ENCODE data around the gene ALS2CL. TPM values are rescaled to one million over a fixed set of nuclear protein-coding genes. Genes with fewer than 3 reads are reported as not detected.

Gene ALS2CL
- total RNA-seq, 1 experiment from 2014 or later = 39.6 TPM

DNA sequence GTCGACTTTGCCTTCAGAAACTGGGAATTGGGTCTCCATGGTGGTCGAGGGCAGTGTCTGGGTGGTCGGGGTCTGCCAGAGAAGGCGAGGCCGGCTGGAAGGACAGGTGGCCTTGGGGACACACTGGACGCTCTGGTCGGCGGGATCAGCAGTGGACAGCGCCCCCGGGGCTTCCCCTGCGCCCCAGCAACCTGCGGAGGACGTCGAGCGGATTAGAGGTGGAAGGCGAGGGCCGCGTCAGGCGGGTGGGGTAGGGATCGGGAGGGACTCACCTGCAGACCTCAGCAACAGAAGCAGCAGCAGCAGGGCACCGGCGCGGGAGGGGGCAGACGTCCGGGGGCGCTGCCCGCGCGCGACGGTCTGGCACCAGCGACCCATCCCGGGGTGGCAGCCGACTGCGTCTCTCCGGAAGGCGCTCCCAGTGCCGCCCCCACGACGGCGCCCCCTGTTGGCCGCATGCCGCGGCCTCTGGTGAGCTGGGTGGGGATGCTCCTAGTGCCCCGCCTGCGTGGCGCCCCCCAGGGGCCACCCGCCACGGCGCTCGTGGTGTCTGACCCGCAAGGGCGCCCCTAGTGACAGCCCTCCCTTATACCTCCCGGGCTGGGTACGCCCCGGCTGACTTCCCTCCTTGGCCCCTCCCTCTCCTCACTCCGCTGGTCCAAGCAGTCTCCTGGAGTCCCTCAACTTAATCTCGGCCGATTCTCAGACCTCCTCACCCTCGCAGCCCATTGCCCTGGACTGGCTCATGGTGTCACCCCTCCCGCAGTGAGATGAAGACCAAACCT lies 24.2 kb upstream of the ALS2CL start, which contains the start of gene PRSS50:
Gene PRSS50 (minus strand): TSS at position 423 of the 785 bp plus-strand sequence. CDS start 45 bp downstream, at position 378.
- Mint-ChIP-seq H3K36me3 (ENCODE audit: insufficient read depth, unreplicated experiment) (no peaks in the 10 kb centered on the region), H3K9me3 (ENCODE audit: low read depth, unreplicated experiment) (no peaks in the 10 kb centered on the region), H3K4me1 (ENCODE audit: low read depth, unreplicated experiment) (no peaks in the 10 kb centered on the region), H3K27ac (ENCODE audit: unreplicated experiment) (no peak within 1 kb of the TSS), H3K4me3 (ENCODE audit: low read depth, unreplicated experiment) (no peak within 1 kb of the TSS), H3K27me3 (ENCODE audit: unreplicated experiment) (peaks cover 13% of the 10 kb centered on the region)
- intact Hi-C loops (cut with micrococcal nuclease; ENCODE audit: unreplicated experiment) = no loop called here
- TF ChIP-seq, protein P1, sequence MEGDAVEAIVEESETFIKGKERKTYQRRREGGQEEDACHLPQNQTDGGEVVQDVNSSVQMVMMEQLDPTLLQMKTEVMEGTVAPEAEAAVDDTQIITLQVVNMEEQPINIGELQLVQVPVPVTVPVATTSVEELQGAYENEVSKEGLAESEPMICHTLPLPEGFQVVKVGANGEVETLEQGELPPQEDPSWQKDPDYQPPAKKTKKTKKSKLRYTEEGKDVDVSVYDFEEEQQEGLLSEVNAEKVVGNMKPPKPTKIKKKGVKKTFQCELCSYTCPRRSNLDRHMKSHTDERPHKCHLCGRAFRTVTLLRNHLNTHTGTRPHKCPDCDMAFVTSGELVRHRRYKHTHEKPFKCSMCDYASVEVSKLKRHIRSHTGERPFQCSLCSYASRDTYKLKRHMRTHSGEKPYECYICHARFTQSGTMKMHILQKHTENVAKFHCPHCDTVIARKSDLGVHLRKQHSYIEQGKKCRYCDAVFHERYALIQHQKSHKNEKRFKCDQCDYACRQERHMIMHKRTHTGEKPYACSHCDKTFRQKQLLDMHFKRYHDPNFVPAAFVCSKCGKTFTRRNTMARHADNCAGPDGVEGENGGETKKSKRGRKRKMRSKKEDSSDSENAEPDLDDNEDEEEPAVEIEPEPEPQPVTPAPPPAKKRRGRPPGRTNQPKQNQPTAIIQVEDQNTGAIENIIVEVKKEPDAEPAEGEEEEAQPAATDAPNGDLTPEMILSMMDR (IDR thresholded peaks at IDR 0.05; ENCODE audit: unreplicated experiment) = peak; percentile 60
- no peak for DNase-seq
- CTCF ChIA-PET = no interaction called here
- BruUV-seq (replicated peaks) = no TSS peak

DNA sequence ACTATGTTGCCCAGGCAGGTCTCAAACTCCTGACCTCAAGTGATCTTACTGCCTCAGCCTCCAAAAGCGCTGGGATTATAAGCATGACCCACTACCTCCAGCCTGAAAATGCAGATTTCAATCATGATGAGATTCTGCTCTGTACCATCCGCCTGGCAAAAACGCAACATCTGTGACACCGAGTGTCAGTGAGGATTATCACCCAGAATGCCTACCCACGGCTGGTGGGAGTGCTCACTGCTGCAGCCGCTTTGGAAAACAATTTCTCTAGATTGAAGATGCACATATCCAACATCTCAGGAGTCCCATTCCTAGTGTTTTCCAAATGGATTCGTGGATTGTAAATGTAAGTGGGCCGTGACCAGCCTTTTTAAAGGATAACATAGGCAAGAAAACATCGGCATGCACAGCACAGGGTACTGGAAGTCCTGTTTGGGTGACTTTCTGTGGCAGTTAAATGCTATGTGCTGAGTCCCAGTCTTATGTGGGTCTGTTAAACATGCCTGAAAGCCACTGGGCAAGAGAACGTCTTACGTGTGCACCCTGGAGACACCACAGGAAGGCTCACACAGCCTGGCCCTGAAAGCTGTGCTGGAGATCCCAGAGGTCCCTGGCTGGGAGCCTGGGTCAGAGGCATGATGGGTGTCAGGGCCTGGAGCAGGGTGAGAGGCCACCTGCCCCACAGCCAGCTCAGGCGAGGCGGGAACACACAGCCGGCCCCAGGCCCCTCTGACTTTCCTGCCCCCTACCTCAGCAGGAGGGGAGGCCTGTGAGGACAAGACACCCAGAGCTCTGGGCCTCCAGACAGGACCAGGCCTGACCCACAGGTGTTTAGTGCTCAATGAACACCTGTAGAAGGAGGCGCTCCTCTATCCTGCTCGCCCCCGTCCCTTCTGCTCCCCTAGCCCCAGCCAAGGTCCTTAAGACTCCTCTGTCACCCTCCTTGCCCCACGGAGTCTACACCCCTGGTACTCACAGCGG lies 23.3 kb upstream of the ALS2CL start:
- no peak for DNase-seq
- TF ChIP-seq, protein P1 (IDR thresholded peaks at IDR 0.05; ENCODE audit: unreplicated experiment) = no peak
- no TSS peak for BruUV-seq (replicated peaks)
- intact Hi-C loops (cut with micrococcal nuclease; ENCODE audit: unreplicated experiment) = no loop called here
- peaks cover 13% of the 10 kb centered on the region for H3K27me3 Mint-ChIP-seq (ENCODE audit: unreplicated experiment)
- H3K4me1 Mint-ChIP-seq (ENCODE audit: low read depth, unreplicated experiment) = no peaks in the 10 kb centered on the region
- H3K27ac Mint-ChIP-seq (ENCODE audit: unreplicated experiment) = no peak overlapping the region
- no peaks in the 10 kb centered on the region for H3K36me3 Mint-ChIP-seq (ENCODE audit: insufficient read depth, unreplicated experiment)
- no peak overlapping the region for H3K4me3 Mint-ChIP-seq (ENCODE audit: low read depth, unreplicated experiment)
- CTCF ChIA-PET = no interaction called here
- no peaks in the 10 kb centered on the region for H3K9me3 Mint-ChIP-seq (ENCODE audit: low read depth, unreplicated experiment)

DNA sequence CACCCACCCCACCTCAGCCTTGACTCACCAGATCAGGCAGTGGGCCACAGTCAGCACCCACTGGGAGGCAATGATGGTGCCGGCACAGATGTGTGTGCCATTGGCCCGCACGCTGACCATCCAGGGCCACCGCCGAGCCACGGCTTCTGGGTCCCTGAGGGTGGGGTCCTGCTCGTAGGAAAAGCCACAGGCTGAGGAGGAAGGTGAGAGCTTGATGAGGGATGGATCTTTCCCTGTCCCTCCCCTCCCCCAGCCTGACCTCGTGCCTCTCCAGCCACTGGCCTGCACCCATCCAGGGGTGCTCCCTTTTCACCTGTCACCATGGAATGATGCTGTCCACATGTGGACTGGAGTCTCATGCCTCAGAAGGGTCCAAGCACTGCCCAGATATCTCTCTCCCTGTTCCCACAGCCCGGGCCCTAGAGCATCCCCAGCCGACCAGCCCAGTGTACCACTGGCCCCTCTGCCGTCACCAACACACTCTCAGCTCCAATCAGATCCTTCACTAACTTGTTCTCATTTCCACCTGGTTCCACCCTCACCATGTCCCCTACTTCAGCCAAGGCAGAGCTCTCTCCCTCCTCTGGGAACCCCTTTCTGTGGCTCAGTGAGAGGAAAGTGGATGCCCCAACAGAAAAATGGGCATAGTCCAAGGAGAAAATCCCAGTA lies 22.2 kb upstream of the ALS2CL start:
- intact Hi-C loops (cut with micrococcal nuclease; ENCODE audit: unreplicated experiment) = no loop called here
- H3K27me3 Mint-ChIP-seq (ENCODE audit: unreplicated experiment) = peaks cover 13% of the 10 kb centered on the region
- TF ChIP-seq, protein P1 (IDR thresholded peaks at IDR 0.05; ENCODE audit: unreplicated experiment) = no peak
- no peaks in the 10 kb centered on the region for H3K4me1 Mint-ChIP-seq (ENCODE audit: low read depth, unreplicated experiment)
- no TSS peak for BruUV-seq (replicated peaks)
- H3K27ac Mint-ChIP-seq (ENCODE audit: unreplicated experiment) = no peak overlapping the region
- H3K36me3 Mint-ChIP-seq (ENCODE audit: insufficient read depth, unreplicated experiment) = no peaks in the 10 kb centered on the region
- CTCF ChIA-PET = interaction anchor here (0.6 to 1.1 kb wide), 2 partner anchors 194 to 273 kb away, joined by 3 read pairs; no protein-coding TSS in a partner anchor
- no peak for DNase-seq
- no peak overlapping the region for H3K4me3 Mint-ChIP-seq (ENCODE audit: low read depth, unreplicated experiment)
- H3K9me3 Mint-ChIP-seq (ENCODE audit: low read depth, unreplicated experiment) = no peaks in the 10 kb centered on the region

Data from Calu3 (cell line).